ENCODE data around the gene THOC6. TPM values are rescaled to one million over a fixed set of nuclear protein-coding genes. Genes with fewer than 3 reads are reported as not detected.

The THOC6 gene
- total and polyA plus RNA-seq, 2 experiments from 2014 or later = 71.4 to 90.6 TPM

DNA sequence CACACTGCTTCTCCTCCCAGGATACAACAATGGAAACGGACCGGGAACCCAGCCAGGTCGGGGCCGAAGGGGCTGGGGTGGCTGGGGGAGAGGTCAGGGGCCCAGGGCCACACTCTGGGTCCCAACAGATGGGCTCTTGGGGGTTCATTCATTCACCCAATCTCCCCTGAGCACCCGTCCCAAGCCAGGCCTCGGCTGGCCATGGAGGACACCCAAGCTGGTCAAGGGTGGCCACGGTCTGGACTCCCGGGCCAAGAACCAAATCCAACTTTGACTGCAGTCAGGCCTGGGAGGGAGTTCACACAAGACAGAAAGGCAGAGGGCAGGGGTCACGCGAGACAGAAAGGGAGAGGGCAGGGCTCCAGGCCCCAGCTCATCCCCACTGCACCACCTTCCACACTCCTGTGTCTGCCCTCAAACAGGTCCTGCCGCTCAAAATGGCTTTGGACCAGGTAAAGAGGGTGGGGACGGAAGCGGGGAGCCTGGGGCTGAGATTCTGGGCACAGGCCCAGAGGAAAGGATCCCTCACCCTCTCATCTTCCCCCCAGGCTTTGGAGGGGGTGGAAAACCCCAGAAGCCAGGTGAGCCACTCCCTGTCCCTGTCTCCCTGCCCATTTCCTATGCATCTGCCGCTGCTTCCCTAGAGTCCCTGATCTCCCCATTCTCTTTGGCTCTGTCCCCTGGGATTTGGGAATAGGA lies 31.3 kb upstream of the THOC6 start:
- Histone ChIP-seq H2AFZ (no peak overlapping the region), H3K4me3 (no peak overlapping the region), H3K9me2 (ENCODE audit: insufficient read depth) (no peaks in the 10 kb centered on the region), H3K27ac (ENCODE audit: low read depth) (no peak overlapping the region), H3K4me2 (no peak overlapping the region), H3F3A (replicated peaks; ENCODE audit: low read depth) (no peaks in the 10 kb centered on the region), H3K36me3 (ENCODE audit: insufficient read depth) (no peaks in the 10 kb centered on the region), H4K20me1 (replicated peaks; ENCODE audit: insufficient read depth) (no peaks in the 10 kb centered on the region), H3K79me2 (replicated peaks; ENCODE audit: insufficient read depth) (no peaks in the 10 kb centered on the region), H3K4me1 (ENCODE audit: insufficient read depth) (peaks cover 31% of the 10 kb centered on the region), H3K27me3 (ENCODE audit: insufficient read depth) (no peaks in the 10 kb centered on the region)
- no peak overlapping the region for H3K4me3 Mint-ChIP-seq
- H3K27me3 Mint-ChIP-seq (ENCODE audit: insufficient read depth, low read depth, poor library complexity) = peaks cover 7% of the 10 kb centered on the region
- peaks cover 31% of the 10 kb centered on the region for H3K4me1 Mint-ChIP-seq
- H3K27ac Mint-ChIP-seq = no peak overlapping the region
- DNase-seq (ENCODE audit: low spot score) (no peak), ATAC-seq (no peak)
- TF ChIP-seq ZNF331 (CRISPR knock-in tag; IDR thresholded peaks at IDR 0.05; ENCODE audit: low read depth) (no peak), ZNF114 (CRISPR knock-in tag; IDR thresholded peaks at IDR 0.05) (no peak), EZH2phosphoT487 (IDR thresholded peaks at IDR 0.05; ENCODE audit: unreplicated experiment) (no peak), NANOG (IDR thresholded peaks at IDR 0.05; ENCODE audit: borderline replicate concordance) (no peak)
- TF ChIP-seq, protein P1, sequence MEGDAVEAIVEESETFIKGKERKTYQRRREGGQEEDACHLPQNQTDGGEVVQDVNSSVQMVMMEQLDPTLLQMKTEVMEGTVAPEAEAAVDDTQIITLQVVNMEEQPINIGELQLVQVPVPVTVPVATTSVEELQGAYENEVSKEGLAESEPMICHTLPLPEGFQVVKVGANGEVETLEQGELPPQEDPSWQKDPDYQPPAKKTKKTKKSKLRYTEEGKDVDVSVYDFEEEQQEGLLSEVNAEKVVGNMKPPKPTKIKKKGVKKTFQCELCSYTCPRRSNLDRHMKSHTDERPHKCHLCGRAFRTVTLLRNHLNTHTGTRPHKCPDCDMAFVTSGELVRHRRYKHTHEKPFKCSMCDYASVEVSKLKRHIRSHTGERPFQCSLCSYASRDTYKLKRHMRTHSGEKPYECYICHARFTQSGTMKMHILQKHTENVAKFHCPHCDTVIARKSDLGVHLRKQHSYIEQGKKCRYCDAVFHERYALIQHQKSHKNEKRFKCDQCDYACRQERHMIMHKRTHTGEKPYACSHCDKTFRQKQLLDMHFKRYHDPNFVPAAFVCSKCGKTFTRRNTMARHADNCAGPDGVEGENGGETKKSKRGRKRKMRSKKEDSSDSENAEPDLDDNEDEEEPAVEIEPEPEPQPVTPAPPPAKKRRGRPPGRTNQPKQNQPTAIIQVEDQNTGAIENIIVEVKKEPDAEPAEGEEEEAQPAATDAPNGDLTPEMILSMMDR (conservative IDR thresholded peaks at IDR 0.05; ENCODE audit: low read depth in 2 of 2) = no peak
- no peaks in the 10 kb centered on the region for H3K9me3 Mint-ChIP-seq
- H3K36me3 Mint-ChIP-seq (ENCODE audit: low read depth) = no peaks in the 10 kb centered on the region

DNA sequence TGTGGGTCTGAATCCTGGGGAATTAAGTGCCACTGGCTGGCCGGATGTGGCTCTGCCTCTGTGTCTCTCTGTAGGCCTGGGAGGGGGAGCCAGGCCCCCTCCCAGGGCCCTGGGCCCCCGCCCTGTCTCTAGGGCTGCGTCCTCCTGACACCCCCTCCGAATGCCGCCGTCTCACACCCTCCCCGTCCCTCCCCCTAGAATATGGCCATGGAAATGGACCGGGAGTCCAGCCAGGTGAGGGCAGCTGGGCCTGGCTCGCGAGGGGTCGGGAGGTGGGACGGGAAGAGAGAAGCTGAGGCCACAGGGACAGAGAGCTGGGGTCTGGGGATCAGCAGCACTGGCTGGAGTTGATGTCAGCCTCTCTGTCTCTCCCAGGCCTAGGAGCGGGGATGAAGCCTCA lies 27.5 kb upstream of the THOC6 start:
- Mint-ChIP-seq H3K36me3 (ENCODE audit: low read depth) (no peaks in the 10 kb centered on the region), H3K9me3 (no peaks in the 10 kb centered on the region), H3K27me3 (ENCODE audit: insufficient read depth, low read depth, poor library complexity) (peaks cover 7% of the 10 kb centered on the region), H3K4me3 (no peak overlapping the region), H3K27ac (no peak overlapping the region), H3K4me1 (peaks cover 13% of the 10 kb centered on the region; the same call in 2 of the 3 replicates)
- no peaks in the 10 kb centered on the region for H3F3A ChIP-seq (replicated peaks; ENCODE audit: low read depth)
- H3K27ac ChIP-seq (ENCODE audit: low read depth) = no peak overlapping the region
- H3K4me3 ChIP-seq = no peak overlapping the region
- peaks cover 13% of the 10 kb centered on the region; the same call in 1 of the 2 replicates for H3K4me1 ChIP-seq (ENCODE audit: insufficient read depth)
- TF ChIP-seq, protein P2, sequence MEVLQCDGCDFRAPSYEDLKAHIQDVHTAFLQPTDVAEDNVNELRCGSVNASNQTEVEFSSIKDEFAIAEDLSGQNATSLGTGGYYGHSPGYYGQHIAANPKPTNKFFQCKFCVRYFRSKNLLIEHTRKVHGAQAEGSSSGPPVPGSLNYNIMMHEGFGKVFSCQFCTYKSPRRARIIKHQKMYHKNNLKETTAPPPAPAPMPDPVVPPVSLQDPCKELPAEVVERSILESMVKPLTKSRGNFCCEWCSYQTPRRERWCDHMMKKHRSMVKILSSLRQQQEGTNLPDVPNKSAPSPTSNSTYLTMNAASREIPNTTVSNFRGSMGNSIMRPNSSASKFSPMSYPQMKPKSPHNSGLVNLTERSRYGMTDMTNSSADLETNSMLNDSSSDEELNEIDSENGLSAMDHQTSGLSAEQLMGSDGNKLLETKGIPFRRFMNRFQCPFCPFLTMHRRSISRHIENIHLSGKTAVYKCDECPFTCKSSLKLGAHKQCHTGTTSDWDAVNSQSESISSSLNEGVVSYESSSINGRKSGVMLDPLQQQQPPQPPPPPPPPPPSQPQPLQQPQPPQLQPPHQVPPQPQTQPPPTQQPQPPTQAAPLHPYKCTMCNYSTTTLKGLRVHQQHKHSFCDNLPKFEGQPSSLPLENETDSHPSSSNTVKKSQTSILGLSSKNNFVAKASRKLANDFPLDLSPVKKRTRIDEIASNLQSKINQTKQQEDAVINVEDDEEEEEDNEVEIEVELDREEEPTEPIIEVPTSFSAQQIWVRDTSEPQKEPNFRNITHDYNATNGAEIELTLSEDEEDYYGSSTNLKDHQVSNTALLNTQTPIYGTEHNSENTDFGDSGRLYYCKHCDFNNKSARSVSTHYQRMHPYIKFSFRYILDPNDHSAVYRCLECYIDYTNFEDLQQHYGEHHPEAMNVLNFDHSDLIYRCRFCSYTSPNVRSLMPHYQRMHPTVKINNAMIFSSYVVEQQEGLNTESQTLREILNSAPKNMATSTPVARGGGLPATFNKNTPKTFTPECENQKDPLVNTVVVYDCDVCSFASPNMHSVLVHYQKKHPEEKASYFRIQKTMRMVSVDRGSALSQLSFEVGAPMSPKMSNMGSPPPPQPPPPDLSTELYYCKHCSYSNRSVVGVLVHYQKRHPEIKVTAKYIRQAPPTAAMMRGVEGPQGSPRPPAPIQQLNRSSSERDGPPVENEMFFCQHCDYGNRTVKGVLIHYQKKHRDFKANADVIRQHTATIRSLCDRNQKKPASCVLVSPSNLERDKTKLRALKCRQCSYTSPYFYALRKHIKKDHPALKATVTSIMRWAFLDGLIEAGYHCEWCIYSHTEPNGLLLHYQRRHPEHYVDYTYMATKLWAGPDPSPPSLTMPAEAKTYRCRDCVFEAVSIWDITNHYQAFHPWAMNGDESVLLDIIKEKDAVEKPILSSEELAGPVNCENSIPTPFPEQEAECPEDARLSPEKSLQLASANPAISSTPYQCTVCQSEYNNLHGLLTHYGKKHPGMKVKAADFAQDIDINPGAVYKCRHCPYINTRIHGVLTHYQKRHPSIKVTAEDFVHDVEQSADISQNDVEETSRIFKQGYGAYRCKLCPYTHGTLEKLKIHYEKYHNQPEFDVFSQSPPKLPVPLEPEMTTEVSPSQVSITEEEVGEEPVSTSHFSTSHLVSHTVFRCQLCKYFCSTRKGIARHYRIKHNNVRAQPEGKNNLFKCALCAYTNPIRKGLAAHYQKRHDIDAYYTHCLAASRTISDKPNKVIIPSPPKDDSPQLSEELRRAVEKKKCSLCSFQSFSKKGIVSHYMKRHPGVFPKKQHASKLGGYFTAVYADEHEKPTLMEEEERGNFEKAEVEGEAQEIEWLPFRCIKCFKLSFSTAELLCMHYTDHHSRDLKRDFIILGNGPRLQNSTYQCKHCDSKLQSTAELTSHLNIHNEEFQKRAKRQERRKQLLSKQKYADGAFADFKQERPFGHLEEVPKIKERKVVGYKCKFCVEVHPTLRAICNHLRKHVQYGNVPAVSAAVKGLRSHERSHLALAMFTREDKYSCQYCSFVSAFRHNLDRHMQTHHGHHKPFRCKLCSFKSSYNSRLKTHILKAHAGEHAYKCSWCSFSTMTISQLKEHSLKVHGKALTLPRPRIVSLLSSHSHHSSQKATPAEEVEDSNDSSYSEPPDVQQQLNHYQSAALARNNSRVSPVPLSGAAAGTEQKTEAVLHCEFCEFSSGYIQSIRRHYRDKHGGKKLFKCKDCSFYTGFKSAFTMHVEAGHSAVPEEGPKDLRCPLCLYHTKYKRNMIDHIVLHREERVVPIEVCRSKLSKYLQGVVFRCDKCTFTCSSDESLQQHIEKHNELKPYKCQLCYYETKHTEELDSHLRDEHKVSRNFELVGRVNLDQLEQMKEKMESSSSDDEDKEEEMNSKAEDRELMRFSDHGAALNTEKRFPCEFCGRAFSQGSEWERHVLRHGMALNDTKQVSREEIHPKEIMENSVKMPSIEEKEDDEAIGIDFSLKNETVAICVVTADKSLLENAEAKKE (CRISPR knock-in tag; IDR thresholded peaks at IDR 0.05) = no peak
- TF ChIP-seq, protein P1 (conservative IDR thresholded peaks at IDR 0.05; ENCODE audit: low read depth in 2 of 2) = no peak
- H3K79me2 ChIP-seq (replicated peaks; ENCODE audit: insufficient read depth) = no peaks in the 10 kb centered on the region
- H3K4me2 ChIP-seq = no peak overlapping the region
- H3K27me3 ChIP-seq (ENCODE audit: insufficient read depth) = no peaks in the 10 kb centered on the region
- DNase-seq (ENCODE audit: low spot score) = no peak
- H4K20me1 ChIP-seq (replicated peaks; ENCODE audit: insufficient read depth) = no peaks in the 10 kb centered on the region
- H2AFZ ChIP-seq = no peak overlapping the region
- ATAC-seq = no peak
- H3K9me2 ChIP-seq (ENCODE audit: insufficient read depth) = no peaks in the 10 kb centered on the region
- H3K36me3 ChIP-seq (ENCODE audit: insufficient read depth) = no peaks in the 10 kb centered on the region

Data from GM23338 (cell line).